ENCODE measurements around the gene NPAS4.

GRCh38 chr11:66426314-66426713 lies 5.5 kb downstream of the NPAS4 start:
- TF ChIP-seq ZNF416 (CRISPR knock-in tag; IDR thresholded peaks at IDR 0.05): no peak
- TF ChIP-seq, protein P1, sequence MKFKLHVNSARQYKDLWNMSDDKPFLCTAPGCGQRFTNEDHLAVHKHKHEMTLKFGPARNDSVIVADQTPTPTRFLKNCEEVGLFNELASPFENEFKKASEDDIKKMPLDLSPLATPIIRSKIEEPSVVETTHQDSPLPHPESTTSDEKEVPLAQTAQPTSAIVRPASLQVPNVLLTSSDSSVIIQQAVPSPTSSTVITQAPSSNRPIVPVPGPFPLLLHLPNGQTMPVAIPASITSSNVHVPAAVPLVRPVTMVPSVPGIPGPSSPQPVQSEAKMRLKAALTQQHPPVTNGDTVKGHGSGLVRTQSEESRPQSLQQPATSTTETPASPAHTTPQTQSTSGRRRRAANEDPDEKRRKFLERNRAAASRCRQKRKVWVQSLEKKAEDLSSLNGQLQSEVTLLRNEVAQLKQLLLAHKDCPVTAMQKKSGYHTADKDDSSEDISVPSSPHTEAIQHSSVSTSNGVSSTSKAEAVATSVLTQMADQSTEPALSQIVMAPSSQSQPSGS (CRISPR knock-in tag; IDR thresholded peaks at IDR 0.05; ENCODE audit: borderline replicate concordance, low read depth): no peak
- TF ChIP-seq MAX (CRISPR knock-in tag; IDR thresholded peaks at IDR 0.05): no peak
- no peak for TF ChIP-seq ESRRA (CRISPR knock-in tag; IDR thresholded peaks at IDR 0.05; ENCODE audit: borderline replicate concordance)
- TF ChIP-seq, protein P2, sequence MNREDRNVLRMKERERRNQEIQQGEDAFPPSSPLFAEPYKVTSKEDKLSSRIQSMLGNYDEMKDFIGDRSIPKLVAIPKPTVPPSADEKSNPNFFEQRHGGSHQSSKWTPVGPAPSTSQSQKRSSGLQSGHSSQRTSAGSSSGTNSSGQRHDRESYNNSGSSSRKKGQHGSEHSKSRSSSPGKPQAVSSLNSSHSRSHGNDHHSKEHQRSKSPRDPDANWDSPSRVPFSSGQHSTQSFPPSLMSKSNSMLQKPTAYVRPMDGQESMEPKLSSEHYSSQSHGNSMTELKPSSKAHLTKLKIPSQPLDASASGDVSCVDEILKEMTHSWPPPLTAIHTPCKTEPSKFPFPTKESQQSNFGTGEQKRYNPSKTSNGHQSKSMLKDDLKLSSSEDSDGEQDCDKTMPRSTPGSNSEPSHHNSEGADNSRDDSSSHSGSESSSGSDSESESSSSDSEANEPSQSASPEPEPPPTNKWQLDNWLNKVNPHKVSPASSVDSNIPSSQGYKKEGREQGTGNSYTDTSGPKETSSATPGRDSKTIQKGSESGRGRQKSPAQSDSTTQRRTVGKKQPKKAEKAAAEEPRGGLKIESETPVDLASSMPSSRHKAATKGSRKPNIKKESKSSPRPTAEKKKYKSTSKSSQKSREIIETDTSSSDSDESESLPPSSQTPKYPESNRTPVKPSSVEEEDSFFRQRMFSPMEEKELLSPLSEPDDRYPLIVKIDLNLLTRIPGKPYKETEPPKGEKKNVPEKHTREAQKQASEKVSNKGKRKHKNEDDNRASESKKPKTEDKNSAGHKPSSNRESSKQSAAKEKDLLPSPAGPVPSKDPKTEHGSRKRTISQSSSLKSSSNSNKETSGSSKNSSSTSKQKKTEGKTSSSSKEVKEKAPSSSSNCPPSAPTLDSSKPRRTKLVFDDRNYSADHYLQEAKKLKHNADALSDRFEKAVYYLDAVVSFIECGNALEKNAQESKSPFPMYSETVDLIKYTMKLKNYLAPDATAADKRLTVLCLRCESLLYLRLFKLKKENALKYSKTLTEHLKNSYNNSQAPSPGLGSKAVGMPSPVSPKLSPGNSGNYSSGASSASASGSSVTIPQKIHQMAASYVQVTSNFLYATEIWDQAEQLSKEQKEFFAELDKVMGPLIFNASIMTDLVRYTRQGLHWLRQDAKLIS (CRISPR knock-in tag; IDR thresholded peaks at IDR 0.05; ENCODE audit: borderline replicate concordance): no peak
- TF ChIP-seq E2F1 (CRISPR knock-in tag; IDR thresholded peaks at IDR 0.05): no peak
- TF ChIP-seq, protein P3, sequence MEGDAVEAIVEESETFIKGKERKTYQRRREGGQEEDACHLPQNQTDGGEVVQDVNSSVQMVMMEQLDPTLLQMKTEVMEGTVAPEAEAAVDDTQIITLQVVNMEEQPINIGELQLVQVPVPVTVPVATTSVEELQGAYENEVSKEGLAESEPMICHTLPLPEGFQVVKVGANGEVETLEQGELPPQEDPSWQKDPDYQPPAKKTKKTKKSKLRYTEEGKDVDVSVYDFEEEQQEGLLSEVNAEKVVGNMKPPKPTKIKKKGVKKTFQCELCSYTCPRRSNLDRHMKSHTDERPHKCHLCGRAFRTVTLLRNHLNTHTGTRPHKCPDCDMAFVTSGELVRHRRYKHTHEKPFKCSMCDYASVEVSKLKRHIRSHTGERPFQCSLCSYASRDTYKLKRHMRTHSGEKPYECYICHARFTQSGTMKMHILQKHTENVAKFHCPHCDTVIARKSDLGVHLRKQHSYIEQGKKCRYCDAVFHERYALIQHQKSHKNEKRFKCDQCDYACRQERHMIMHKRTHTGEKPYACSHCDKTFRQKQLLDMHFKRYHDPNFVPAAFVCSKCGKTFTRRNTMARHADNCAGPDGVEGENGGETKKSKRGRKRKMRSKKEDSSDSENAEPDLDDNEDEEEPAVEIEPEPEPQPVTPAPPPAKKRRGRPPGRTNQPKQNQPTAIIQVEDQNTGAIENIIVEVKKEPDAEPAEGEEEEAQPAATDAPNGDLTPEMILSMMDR (IDR thresholded peaks at IDR 0.05): no peak
- TF ChIP-seq, protein P4, sequence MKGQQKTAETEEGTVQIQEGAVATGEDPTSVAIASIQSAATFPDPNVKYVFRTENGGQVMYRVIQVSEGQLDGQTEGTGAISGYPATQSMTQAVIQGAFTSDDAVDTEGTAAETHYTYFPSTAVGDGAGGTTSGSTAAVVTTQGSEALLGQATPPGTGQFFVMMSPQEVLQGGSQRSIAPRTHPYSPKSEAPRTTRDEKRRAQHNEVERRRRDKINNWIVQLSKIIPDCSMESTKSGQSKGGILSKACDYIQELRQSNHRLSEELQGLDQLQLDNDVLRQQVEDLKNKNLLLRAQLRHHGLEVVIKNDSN (CRISPR knock-in tag; IDR thresholded peaks at IDR 0.05): no peak
- TF ChIP-seq TEAD1 (CRISPR knock-in tag; IDR thresholded peaks at IDR 0.05): no peak
- TF ChIP-seq, protein P5, sequence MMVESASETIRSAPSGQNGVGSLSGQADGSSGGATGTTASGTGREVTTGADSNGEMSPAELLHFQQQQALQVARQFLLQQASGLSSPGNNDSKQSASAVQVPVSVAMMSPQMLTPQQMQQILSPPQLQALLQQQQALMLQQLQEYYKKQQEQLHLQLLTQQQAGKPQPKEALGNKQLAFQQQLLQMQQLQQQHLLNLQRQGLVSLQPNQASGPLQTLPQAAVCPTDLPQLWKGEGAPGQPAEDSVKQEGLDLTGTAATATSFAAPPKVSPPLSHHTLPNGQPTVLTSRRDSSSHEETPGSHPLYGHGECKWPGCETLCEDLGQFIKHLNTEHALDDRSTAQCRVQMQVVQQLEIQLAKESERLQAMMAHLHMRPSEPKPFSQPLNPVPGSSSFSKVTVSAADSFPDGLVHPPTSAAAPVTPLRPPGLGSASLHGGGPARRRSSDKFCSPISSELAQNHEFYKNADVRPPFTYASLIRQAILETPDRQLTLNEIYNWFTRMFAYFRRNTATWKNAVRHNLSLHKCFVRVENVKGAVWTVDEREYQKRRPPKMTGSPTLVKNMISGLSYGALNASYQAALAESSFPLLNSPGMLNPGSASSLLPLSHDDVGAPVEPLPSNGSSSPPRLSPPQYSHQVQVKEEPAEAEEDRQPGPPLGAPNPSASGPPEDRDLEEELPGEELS (CRISPR knock-in tag; IDR thresholded peaks at IDR 0.05): no peak
- no peak for TF ChIP-seq CREM (CRISPR knock-in tag; IDR thresholded peaks at IDR 0.05)
- TF ChIP-seq IRF1 (CRISPR knock-in tag; IDR thresholded peaks at IDR 0.05): no peak
- no peak for TF ChIP-seq SP1 (CRISPR knock-in tag; conservative IDR thresholded peaks at IDR 0.05)
